HCT116 (cell line): ENCODE measurements around the gene TXNDC11. TPM values are rescaled to one million over a fixed set of nuclear protein-coding genes. Genes with fewer than 3 reads are reported as not detected.

Experiments
- ATAC-seq: fragments of 200-7000 bp; cut with Tn5 transposase; 2 replicates; pipeline ENCODE4 v1.9.1; 2020; ENCODE audit warnings: mild to moderate bottlenecking, moderate library complexity
- BruUV-seq: library from RNA; stranded (reverse); fragments of 400-500 nt; replicated peaks from 2 replicates; lab custom pipeline; 2021; lab: Mats Ljungman, UMichigan
- CTCF ChIA-PET: fragments of 300-600 bp; sonication (Branson Sonifier 250); formaldehyde crosslinking; loops from one replicate; lab custom pipeline; 2021; ENCODE audit warnings: antibody characterized with exemption; lab: Charles Lee
- POLR2A ChIA-PET: fragments of 300-600, 350-600 bp; sonication (Branson Sonifier 250); formaldehyde crosslinking; loops from one replicate; lab custom pipeline; 2021; ENCODE audit warnings: antibody characterized with exemption; lab: Charles Lee
- RAD21 ChIA-PET, 2 experiments: fragments of 300-600 bp; sonication (Branson Sonifier 250); formaldehyde crosslinking; loops; one replicate each; lab custom pipeline; 2023; ENCODE audit warnings: low total read pairs in 2 of 2; ENCODE audit not compliant: uncharacterized antibody in 2 of 2, unreplicated experiment in 2 of 2, low non-redundant PET in 1 of 2; lab: Charles Lee
- DNase-seq: peaks from one replicate; pipeline ENCODE4 v3.0.0-alpha.2; 2010; ENCODE audit warnings: low read depth, low spot score
- H2AFZ ChIP-seq: fragments of 200-600 bp; shearing (Covaris generic), sonication (generic); 2 replicates; pipeline ENCODE4 v1.6.1; 2017; ENCODE audit warnings: low read depth, mixed run types, mixed read lengths, antibody characterized with exemption, low read length; ENCODE audit not compliant: poor library complexity, severe bottlenecking
- H3K27ac ChIP-seq: 2 replicates; pipeline ENCODE4 v1.5.1; 2012; ENCODE audit warnings: low read depth, low read length
- H3K27me3 ChIP-seq: fragments of 200-600 bp; sonication (generic); 2 replicates; pipeline ENCODE4 v1.6.1; 2016; ENCODE audit warnings: mixed run types, low read length, mixed read lengths; ENCODE audit not compliant: insufficient read depth
- H3K36me3 ChIP-seq, 2 experiments: fragments of 200-500 bp in 1 of 2; fragments of 200-600 bp in 1 of 2; sonication (Bioruptor generic) in 1 of 2; sonication (generic) in 1 of 2; 2 replicates each; pipeline versions ENCODE4 v1.5.1 to v1.6.1; 2014 to 2016; ENCODE audit warnings: low read length in 2 of 2, inconsistent platforms in 1 of 2, mixed read lengths in 1 of 2, mixed run types in 1 of 2; ENCODE audit not compliant: insufficient read depth in 2 of 2, control insufficient read depth in 1 of 2
- H3K4me1 ChIP-seq, 2 experiments: fragments of 200-600 bp in 1 of 2; sonication (generic) in 1 of 2; 2 replicates each; pipeline versions ENCODE4 v1.5.1 to v1.6.1; 2012 to 2017; ENCODE audit warnings: low read length in 2 of 2, inconsistent platforms in 1 of 2, mild to moderate bottlenecking in 1 of 2, mixed read lengths in 1 of 2, mixed run types in 1 of 2, moderate library complexity in 1 of 2; ENCODE audit not compliant: insufficient read depth in 2 of 2, control insufficient read depth in 1 of 2
- H3K4me2 ChIP-seq: fragments of 200-600 bp; sonication (generic); 2 replicates; pipeline ENCODE4 v1.6.1; 2017; ENCODE audit warnings: mixed run types, low read length, mixed read lengths
- H3K4me3 ChIP-seq, 2 experiments: fragments of 200-600 bp in 1 of 2; sonication (generic) in 1 of 2; replicated peaks in 1 of 2; 2 replicates each; pipeline ENCODE4 v1.5.1; 2011 to 2016; ENCODE audit warnings: low read length in 2 of 2, control low read depth in 1 of 2, low read depth in 1 of 2, mild to moderate bottlenecking in 1 of 2, mixed read lengths in 1 of 2, mixed run types in 1 of 2
- H3K79me2 ChIP-seq: fragments of 200-600 bp; sonication (generic); 2 replicates; pipeline ENCODE4 v1.6.1; 2017; ENCODE audit warnings: mild to moderate bottlenecking, mixed run types, low read length, moderate library complexity, mixed read lengths; ENCODE audit not compliant: insufficient read depth
- H3K9ac ChIP-seq: fragments of 200-600 bp; sonication (generic); 2 replicates; pipeline ENCODE4 v1.6.1; 2016; ENCODE audit warnings: low read length, mixed read lengths
- H3K9me2 ChIP-seq: fragments of 200-600 bp; sonication (generic), shearing (Covaris generic); 2 replicates; pipeline ENCODE4 v1.6.1; 2017; ENCODE audit warnings: mixed run types, mild to moderate bottlenecking, moderate library complexity; ENCODE audit not compliant: insufficient read depth
- H3K9me3 ChIP-seq, 2 experiments: fragments of 200-500 bp in 1 of 2; fragments of 200-600 bp in 1 of 2; sonication (Bioruptor generic) in 1 of 2; sonication (generic) in 1 of 2; 2 replicates each; pipeline ENCODE4 v1.6.1; 2014 to 2017; ENCODE audit warnings: low read length in 2 of 2, mixed read lengths in 2 of 2, inconsistent platforms in 1 of 2, low read depth in 1 of 2, mild to moderate bottlenecking in 1 of 2, mixed run types in 1 of 2, moderate library complexity in 1 of 2; ENCODE audit not compliant: control insufficient read depth in 1 of 2, insufficient read depth in 1 of 2
- H4K20me1 ChIP-seq: fragments of 200-600 bp; sonication (generic), shearing (Covaris generic); 2 replicates; pipeline ENCODE4 v1.6.1; 2017; ENCODE audit warnings: mixed run types, mild to moderate bottlenecking, moderate library complexity; ENCODE audit not compliant: insufficient read depth
- CTCF ChIP-seq, 3 experiments: fragments of 200-600 bp in 1 of 3; sonication (generic) in 1 of 3; IDR thresholded peaks in 2 of 3; conservative IDR thresholded peaks in 1 of 3; 2 replicates each; pipeline ENCODE4 v1.5.1; 2012 to 2017; ENCODE audit warnings: low read depth in 2 of 3, low read length in 2 of 3, antibody characterized with exemption in 1 of 3, borderline replicate concordance in 1 of 3, control low read depth in 1 of 3, mild to moderate bottlenecking in 1 of 3, mixed read lengths in 1 of 3, mixed run types in 1 of 3, moderate library complexity in 1 of 3; ENCODE audit not compliant: insufficient read depth in 1 of 3
- EGR1 ChIP-seq: IDR thresholded peaks from 2 replicates; pipeline ENCODE4 v1.6.1; 2012; ENCODE audit warnings: low read depth
- EZH2 ChIP-seq: fragments of 200-600 bp; sonication (generic); IDR thresholded peaks from 2 replicates; pipeline ENCODE4 v1.6.1; 2017; ENCODE audit warnings: antibody characterized with exemption, mixed run types
- JUND ChIP-seq: IDR thresholded peaks from 2 replicates; pipeline ENCODE4 v1.6.1; 2012
- REST ChIP-seq: IDR thresholded peaks from 2 replicates; pipeline ENCODE4 v1.6.1; 2012; ENCODE audit warnings: low read depth
- SIN3A ChIP-seq: IDR thresholded peaks from 2 replicates; pipeline ENCODE4 v1.6.1; 2012; ENCODE audit warnings: low read depth
- ZNF274 ChIP-seq: fragments of 200-500 bp; sonication (Bioruptor generic); IDR thresholded peaks from 2 replicates; pipeline ENCODE4 v1.6.1; 2014; ENCODE audit warnings: mild to moderate bottlenecking, low read depth, low read length, inconsistent platforms
- intact Hi-C: fragments of 100-400 bp; cut with micrococcal nuclease; formaldehyde crosslinking; loops from 2 replicates; pipeline ENCODE4 v1.10.0; 2022
- total RNA-seq: library from RNA; stranded (reverse); gene quantifications from one replicate; pipeline ENCODE4 v1.2.1, GENCODE V29; 2021; ENCODE audit not compliant: unreplicated experiment

TXNDC11 gene
- total RNA-seq, 1 experiment from 2014 or later: 26.8 TPM

- Histone ChIP-seq H3K4me2 (no peak overlapping the region), H2AFZ (no peak overlapping the region), H3K9me3 (no peaks in the 10 kb centered on the region), H3K9me2 (no peaks in the 10 kb centered on the region), H4K20me1 (no peaks in the 10 kb centered on the region), H3K4me1 (peaks cover 5 to 11% of the 10 kb centered on the region in 2 experiments; a peak in 3 of 4 replicates), H3K4me3 (no peak overlapping the region), H3K36me3 (peaks cover 0 to 9% of the 10 kb centered on the region in 2 experiments; a peak in 2 of 4 replicates), H3K27ac (no peak overlapping the region), H3K79me2 (peaks cover 53% of the 10 kb centered on the region), H3K9ac (no peak overlapping the region), H3K27me3 (no peaks in the 10 kb centered on the region)
- BruUV-seq: no TSS peak
- intact Hi-C loops: no loop called here
- CTCF ChIA-PET: interaction anchor here (1.4 kb wide), 1 partner anchor 16 kb away, joined by 3 read pairs; the partner anchor contains the start of gene ZC3H7A
- ATAC-seq (no peak), DNase-seq (no peak)
- RAD21 ChIA-PET: interaction anchor here in 1 of 2 experiments (0.5 kb wide), 1 partner anchor 38 kb away, joined by 3 read pairs; no protein-coding TSS in a partner anchor
- TF ChIP-seq JUND (no peak), EZH2 (no peak), REST (no peak), EGR1 (no peak), SIN3A (no peak), CTCF (IDR thresholded peaks at IDR 0.05 in 2 of 3, conservative IDR thresholded peaks at IDR 0.05 in 1 of 3; ENCODE audit: borderline replicate concordance in 1 of 3, insufficient read depth in 1 of 3, low read depth in 2 of 3, low read length in 2 of 3) (no peak), ZNF274 (no peak)
- POLR2A ChIA-PET: interaction anchor here (1.6 kb wide), 1 partner anchor 17 kb away, joined by 4 read pairs; the partner anchor contains the start of gene ZC3H7A
These were observed 38.5 kb upstream of the TXNDC11 start for GRCh38 chr16:11780991-11781680.
